GM18861 (cell line): Measurements from ENCODE around the gene DENND4B.
"Not testable (repeated sequence)": the region's sequence is repeated elsewhere in the genome, so short reads cannot be mapped to it uniquely, and the experiment has no call there.

Experiments used
- ATAC-seq: cut with Tn5 transposase; IDR thresholded peaks from one replicate; pipeline ENCODE4 v1.9.1; 2021; ENCODE audit not compliant: unreplicated experiment

The DENND4B gene

GRCh38 chr1:153928791-153929341 is 17.7 kb downstream of the DENND4B start:
- no peak for ATAC-seq

- ATAC-seq: no peak
Observed at GRCh38 chr1:153928245-153928644, 18.3 kb downstream of the DENND4B start.

DNA sequence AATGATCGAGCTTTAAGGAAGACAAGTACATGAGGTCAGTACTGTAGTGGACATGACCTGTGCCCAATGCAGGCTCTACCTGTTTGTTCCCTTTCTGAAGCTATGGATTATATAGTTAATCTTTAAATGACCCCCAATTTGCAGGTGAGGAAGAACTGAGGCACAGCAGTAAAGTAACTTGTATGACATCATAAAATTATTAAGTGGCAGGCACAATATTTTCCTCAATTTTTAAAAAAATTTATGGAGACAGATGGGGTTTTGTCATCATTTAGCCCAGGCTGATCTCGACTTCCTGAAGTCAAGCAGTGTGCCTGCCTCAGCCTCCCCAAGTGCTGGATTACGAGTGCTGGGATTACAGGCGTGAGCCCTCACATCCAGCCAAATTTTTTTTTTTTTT is 20.1 kb downstream of the DENND4B start:
- no peak for ATAC-seq

- peak; percentile 81 for ATAC-seq
Observed at GRCh38 chr1:153922972-153923925, 23.3 kb downstream of the DENND4B start, which contains the start of gene GATAD2B. Gene GATAD2B, minus strand, starts transcription at chr1:153922972. Its CDS starts 94,625 bp downstream, at chr1:153828347.

DNA sequence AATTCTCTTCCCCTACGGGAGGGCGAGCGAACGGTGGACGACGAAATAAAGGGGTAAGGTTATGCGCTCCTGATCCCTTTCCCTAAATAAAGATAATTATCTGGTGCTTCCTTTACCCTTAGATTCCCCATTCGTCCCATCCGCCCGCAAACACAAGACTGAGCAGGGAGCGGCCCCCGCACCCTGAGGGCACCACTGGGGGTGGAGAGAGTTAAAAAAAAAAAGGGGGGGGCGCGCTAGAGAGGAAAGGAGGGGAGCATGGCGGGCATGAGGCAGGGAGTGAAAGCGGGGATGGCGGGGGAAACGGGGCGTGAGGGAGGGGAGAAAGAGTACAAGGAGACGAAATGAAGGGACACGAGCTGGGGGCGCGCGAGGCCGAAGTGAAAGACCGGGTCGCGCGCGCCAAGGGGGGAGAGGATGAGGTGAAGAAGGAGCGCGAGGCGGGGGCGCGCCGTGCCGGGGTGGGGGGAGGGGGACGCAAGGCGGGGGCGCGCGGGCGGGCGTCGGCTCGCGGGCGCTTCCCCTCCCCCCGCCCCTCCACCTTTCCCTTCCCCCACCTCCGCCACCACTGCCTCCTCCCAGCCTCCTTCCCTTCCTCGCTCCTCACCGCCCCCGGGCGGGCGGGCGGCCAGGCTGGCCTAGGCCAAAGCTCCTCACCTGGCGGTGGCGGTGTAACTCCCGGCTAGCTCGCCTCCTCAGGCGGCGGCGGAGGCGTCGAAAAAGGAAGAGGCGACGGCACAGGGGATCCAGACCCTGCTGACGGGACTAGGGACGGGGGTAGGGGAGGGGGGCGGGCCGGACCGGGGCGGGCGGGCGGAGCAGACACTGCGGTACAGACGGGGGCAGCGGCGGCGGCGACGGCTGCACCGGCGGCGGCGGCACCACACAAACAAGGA is 24.2 kb downstream of the DENND4B start:
- ATAC-seq: peak; percentile 16

DNA sequence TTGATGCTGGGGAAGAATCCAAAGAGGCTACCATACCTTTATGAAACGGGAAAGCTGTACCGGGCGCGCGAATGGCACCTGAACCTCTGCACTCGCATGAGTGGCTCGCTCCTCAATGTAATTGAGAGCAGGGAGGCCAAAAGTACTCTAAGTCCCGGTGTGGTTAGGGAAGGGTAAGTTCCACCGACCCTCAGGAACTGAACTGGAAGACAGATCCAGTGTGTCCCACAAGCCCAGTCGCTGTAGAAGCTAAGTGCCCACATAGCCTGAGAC is 24.8 kb downstream of the DENND4B start:
- no peak for ATAC-seq

GRCh38 chr1:153921080-153921802 is 25.3 kb downstream of the DENND4B start:
- no peak for ATAC-seq

GRCh38 chr1:153919876-153920852 is 26.4 kb downstream of the DENND4B start:
- no peak for ATAC-seq

GRCh38 chr1:153916297-153916696 is 30.2 kb downstream of the DENND4B start:
- ATAC-seq: no peak

DNA sequence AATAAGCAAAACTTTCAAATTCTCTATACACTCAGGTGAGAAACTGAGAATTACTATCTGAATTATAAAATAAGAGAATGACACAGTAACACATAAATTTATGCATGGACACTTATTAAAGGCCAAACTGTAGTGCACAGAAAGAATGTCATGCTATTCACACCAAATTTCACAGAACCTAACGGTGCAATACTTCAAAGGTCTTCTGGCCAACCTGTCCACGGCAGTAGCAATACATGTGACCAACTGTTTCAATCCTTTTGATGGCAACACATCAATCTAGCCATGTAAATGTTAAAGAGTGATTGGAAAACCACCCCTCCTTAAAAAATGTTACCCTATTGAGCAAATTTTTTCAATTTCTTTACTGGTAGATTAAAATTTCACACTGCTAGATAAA is 34.2 kb downstream of the DENND4B start:
- ATAC-seq: no peak

DNA sequence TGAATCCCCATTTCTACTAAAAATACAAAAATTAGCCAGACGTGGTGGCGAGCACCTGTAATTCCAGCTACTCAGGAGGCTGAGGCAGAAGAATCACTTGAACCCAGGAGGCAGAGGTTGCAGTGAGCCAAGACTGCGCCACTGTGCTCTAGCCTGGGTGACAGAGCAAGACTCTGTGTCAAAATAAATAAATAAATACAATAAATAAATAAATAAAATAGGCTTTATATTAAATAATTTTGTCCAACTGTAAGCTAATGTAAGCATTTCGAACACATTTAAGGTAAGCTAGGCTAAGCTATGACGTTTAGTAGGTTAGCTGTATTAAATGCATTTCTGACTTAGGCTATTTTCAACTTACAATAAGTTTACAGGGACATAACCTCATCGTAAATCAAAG is 36.0 kb downstream of the DENND4B start:
- not testable (repeated sequence) for ATAC-seq

DNA sequence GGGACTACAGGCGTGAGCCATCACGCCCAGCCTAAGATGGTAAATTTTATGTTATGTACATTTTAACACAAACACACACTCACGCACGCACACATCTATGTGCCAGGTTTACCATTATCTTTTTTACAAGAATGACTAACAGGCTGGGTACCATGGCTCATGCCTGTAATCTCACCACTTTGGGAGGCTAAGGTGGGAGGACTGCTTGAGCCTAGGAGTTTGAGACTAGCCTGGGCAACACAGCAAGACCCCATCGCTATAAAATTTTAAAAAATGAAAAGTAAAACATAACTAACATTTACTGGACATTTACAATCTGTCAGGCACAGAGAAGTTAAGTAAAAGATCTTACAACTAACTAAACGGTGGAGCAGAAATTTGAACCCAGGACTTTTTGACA is 38.4 kb downstream of the DENND4B start:
- ATAC-seq: no peak

DNA sequence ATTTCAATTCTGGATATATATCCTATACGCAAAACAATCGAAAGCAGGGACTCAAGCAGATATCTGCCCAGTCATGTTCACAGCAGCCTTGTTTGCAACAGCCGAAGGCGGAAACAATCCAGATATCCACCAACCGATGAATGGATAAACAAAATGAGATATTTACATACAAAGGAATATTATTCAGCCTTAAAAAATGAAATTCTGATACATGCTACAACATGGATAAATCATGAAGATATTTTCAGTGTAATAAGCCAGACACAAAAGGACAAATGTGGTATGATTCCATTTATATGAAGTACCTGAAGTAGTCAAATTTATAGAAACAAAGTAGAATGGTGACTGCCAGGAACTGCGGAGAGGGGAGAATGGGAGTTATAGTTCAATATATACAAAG is 39.4 kb downstream of the DENND4B start:
- no peak for ATAC-seq

GRCh38 chr1:153906396-153906795 is 40.1 kb downstream of the DENND4B start:
- no peak for ATAC-seq

- ATAC-seq: not testable (repeated sequence)
Observed at GRCh38 chr1:153905908-153906307, 40.6 kb downstream of the DENND4B start.

GRCh38 chr1:153903841-153904455 is 42.6 kb downstream of the DENND4B start:
- ATAC-seq: no peak

GRCh38 chr1:153899509-153899908 is 47.0 kb downstream of the DENND4B start:
- ATAC-seq: no peak

- not testable (repeated sequence) for ATAC-seq
Observed at GRCh38 chr1:153895866-153896265, 50.7 kb downstream of the DENND4B start.

DNA sequence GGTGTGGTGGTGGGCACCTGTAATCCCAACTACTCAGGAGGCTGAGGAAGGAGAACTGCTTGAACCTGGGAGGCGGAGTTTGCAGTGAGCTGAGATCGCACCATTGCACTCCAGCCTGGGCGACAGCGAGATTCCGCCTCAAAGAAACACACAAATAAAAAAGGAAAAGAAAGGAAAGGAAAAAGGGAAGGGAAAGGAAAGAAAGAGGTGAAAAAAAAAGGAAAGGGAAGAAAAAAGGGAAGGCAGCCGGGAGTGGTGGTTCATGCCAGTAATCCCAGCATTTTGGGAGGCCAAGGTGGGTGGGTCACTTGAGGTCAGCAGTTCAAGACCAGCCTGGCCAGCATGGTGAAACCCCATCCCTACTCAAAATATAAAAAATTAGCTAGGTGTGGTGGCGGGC is 55.5 kb downstream of the DENND4B start:
- ATAC-seq: not testable (repeated sequence)
